Erythroblast (primary cell): ENCODE data around the gene TSHZ2.

Source experiments
- GATA1 ChIP-seq: IDR thresholded peaks from 2 replicates; pipeline ENCODE4 v1.6.1; 2011; ENCODE audit warnings: low read depth, mild to moderate bottlenecking, control low read depth, low read length, moderate library complexity
- POLR2A ChIP-seq: IDR thresholded peaks from 2 replicates; pipeline ENCODE4 v1.6.1; 2011; ENCODE audit warnings: mild to moderate bottlenecking, low read length

- TF ChIP-seq POLR2A (no peak), GATA1 (no peak)
Measured at GRCh38 chr20:53072923-53073579, 100.9 kb downstream of the TSHZ2 start.
